CD4-positive, alpha-beta T cell (primary cell): ENCODE results near the gene STK24. TPM values are rescaled to one million over a fixed set of nuclear protein-coding genes. Genes with fewer than 3 reads are reported as not detected.
A peak's percentile ranks its signal among the peaks of the same experiment; 100 is the strongest.

ENCODE experiments used
- ATAC-seq: fragments of 200-7000 bp; cut with Tn5 transposase; one replicate; pipeline ENCODE4 v1.10.0; 2022; ENCODE audit warnings: mild to moderate bottlenecking; ENCODE audit not compliant: poor library complexity
- CTCF ChIA-PET: fragments of 350-600 bp; sonication (Branson Sonifier 250); formaldehyde crosslinking; loops from one replicate; lab custom pipeline; 2021; ENCODE audit warnings: antibody characterized with exemption, inconsistent platforms; lab: Charles Lee
- POLR2A ChIA-PET: fragments of 350-600 bp; sonication (Branson Sonifier 250); formaldehyde crosslinking; loops from one replicate; lab custom pipeline; 2021; ENCODE audit warnings: antibody characterized with exemption, inconsistent platforms; lab: Charles Lee
- DNase-seq, 14 experiments: peaks; one replicate each; pipeline ENCODE4 v3.0.0-alpha.2; 2013 to 2020; ENCODE audit warnings: mixed read lengths in 2 of 14
- H3K27ac ChIP-seq, 2 donors: one replicate each; pipeline versions ENCODE4 v1.5.1 to v1.7.0; 2013; ENCODE audit warnings: low read length in 2 of 2, low read depth in 1 of 2, mild to moderate bottlenecking in 1 of 2
- H3K27me3 ChIP-seq, 2 experiments: 1 replicate in 1 of 2; 2 replicates in 1 of 2; pipeline versions ENCODE4 v1.6.1 to v1.7.0; 2013; ENCODE audit warnings: low read length in 2 of 2, control low read depth in 1 of 2, mild to moderate bottlenecking in 1 of 2, moderate library complexity in 1 of 2; ENCODE audit not compliant: insufficient read depth in 2 of 2, control insufficient read depth in 1 of 2
- H3K36me3 ChIP-seq: one replicate; pipeline ENCODE4 v1.6.1; 2013; ENCODE audit warnings: low read length, control low read depth; ENCODE audit not compliant: insufficient read depth
- H3K4me1 ChIP-seq: one replicate; pipeline ENCODE4 v1.6.1; 2013; ENCODE audit warnings: low read length, control low read depth; ENCODE audit not compliant: insufficient read depth
- H3K4me3 ChIP-seq: one replicate; pipeline ENCODE4 v1.5.1; 2013; ENCODE audit warnings: mild to moderate bottlenecking, low read length, moderate library complexity
- H3K9me3 ChIP-seq, 2 experiments: 1 replicate in 1 of 2; 2 replicates in 1 of 2; pipeline versions ENCODE4 v1.6.1 to v1.7.0; 2013; ENCODE audit warnings: low read length in 2 of 2, mild to moderate bottlenecking in 2 of 2, control low read depth in 1 of 2, moderate library complexity in 1 of 2; ENCODE audit not compliant: control insufficient read depth in 1 of 2, insufficient read depth in 1 of 2
- H3K27ac Mint-ChIP-seq: one replicate; pipeline ENCODE4 v1.8.0; 2020; ENCODE audit warnings: mixed read lengths
- H3K27me3 Mint-ChIP-seq: one replicate; pipeline ENCODE4 v1.8.0; 2021; ENCODE audit warnings: mixed read lengths
- H3K36me3 Mint-ChIP-seq: one replicate; pipeline ENCODE4 v1.8.0; 2021; ENCODE audit warnings: low read depth, mixed read lengths
- H3K4me1 Mint-ChIP-seq: one replicate; pipeline ENCODE4 v1.8.0; 2021; ENCODE audit warnings: low read depth, mixed read lengths
- H3K4me3 Mint-ChIP-seq: one replicate; pipeline ENCODE4 v1.8.0; 2020; ENCODE audit warnings: mild to moderate bottlenecking, mixed read lengths
- H3K9me3 Mint-ChIP-seq: one replicate; pipeline ENCODE4 v1.8.0; 2020; ENCODE audit warnings: mixed read lengths
- intact Hi-C, 2 experiments: fragments of 100-400 bp; cut with DNase I in 1 of 2; cut with micrococcal nuclease in 1 of 2; formaldehyde crosslinking; loops; one replicate each; pipeline versions ENCODE4 v1.15.1 to v1.9.0; 2023 to 2025; cut with DNase I, micrococcal nuclease
- total RNA-seq, 174 experiments: library from RNA in 2 of 174; stranded (reverse) in 2 of 174; gene quantifications; one replicate each; pipeline ENCODE4 v1.2.3 and lab custom pipeline; 2021 to 2026
- TF ChIP-seq, protein P1 (sequence below): fragments of 200-600 bp; IDR thresholded peaks from one replicate; pipeline ENCODE4 v1.8.0; 2022; ENCODE audit warnings: antibody characterized with exemption, mild to moderate bottlenecking

STK24 gene
- total RNA-seq, 2 experiments from 2014 or later, result 82.3 to 85.2 TPM

GRCh38 chr13:98567140-98567539, 9.8 kb downstream of the STK24 start:
- Histone ChIP-seq H3K4me1 (peaks cover 86% of the 10 kb centered on the region), H3K27me3 (no peaks in the 10 kb centered on the region), H3K4me3 (peak overlapping the region; percentile 29), H3K9me3 (no peaks in the 10 kb centered on the region), H3K36me3 (no peaks in the 10 kb centered on the region), H3K27ac (peak overlapping the region; percentile 23 to 58)
- Mint-ChIP-seq H3K4me3 (peak overlapping the region; percentile 80), H3K4me1 (peaks cover 96% of the 10 kb centered on the region), H3K27ac (peak overlapping the region; percentile 93), H3K36me3 (no peaks in the 10 kb centered on the region), H3K9me3 (no peaks in the 10 kb centered on the region), H3K27me3 (no peaks in the 10 kb centered on the region)
- TF ChIP-seq, protein P1, sequence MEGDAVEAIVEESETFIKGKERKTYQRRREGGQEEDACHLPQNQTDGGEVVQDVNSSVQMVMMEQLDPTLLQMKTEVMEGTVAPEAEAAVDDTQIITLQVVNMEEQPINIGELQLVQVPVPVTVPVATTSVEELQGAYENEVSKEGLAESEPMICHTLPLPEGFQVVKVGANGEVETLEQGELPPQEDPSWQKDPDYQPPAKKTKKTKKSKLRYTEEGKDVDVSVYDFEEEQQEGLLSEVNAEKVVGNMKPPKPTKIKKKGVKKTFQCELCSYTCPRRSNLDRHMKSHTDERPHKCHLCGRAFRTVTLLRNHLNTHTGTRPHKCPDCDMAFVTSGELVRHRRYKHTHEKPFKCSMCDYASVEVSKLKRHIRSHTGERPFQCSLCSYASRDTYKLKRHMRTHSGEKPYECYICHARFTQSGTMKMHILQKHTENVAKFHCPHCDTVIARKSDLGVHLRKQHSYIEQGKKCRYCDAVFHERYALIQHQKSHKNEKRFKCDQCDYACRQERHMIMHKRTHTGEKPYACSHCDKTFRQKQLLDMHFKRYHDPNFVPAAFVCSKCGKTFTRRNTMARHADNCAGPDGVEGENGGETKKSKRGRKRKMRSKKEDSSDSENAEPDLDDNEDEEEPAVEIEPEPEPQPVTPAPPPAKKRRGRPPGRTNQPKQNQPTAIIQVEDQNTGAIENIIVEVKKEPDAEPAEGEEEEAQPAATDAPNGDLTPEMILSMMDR, result no peak
- DNase-seq (no peak), ATAC-seq (no peak)
- ChIA-PET POLR2A (interaction anchor here (0.9 to 4.2 kb wide), 3 partner anchors 9 to 91 kb away, joined by 3 to 24 read pairs (median 4); partner anchors contain the start of gene STK24), CTCF (interaction anchor here (0.8 to 1.1 kb wide), 4 partner anchors 10 to 122 kb away, joined by 3 to 6 read pairs (median 4); no protein-coding TSS in a partner anchor)
- intact Hi-C loops, result loop anchor here in 1 of 2 experiments (10.0 kb wide), 1 partner anchor 508 kb away; no protein-coding TSS in a partner anchor

DNA sequence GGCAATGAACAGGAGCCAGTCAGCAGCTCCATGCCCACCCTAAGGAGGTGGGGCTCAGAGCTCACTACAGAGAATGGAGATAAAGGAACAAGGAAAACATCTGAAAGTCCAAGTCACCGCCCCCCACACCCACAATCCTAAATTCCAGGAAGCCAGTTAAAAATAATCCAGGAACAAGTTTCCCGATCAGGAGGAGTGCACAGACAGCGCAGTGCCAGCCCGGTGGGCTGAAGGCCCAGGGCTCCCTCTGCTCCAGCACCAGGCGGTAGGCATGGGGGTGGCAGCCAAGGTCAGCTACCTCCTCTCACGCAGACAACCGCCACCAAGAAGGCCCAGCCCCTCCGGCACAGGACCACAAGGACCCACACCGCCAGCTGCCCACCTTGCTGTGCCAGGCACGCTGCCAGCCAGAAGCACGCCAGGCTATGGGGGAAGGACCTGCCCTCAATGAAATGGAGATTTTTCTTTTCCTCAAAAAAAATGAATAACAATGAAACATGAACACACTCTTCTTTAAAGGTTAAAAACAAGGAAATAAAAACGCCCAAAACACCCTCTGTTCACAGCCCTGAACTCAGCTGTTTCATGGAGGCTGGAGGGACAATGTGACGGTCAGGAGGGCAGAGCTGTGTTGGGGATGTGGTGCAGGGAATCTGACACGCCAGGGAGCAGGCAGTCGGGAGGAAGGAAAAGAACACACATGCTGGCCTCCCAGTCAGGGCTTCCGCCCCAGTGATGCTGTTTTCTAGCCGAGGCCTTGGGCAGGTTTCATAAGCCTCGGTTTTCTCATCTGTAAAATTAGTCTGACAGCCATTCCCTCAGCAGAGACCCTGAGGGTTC, 11.0 kb downstream of the STK24 start:
- H3K4me1 ChIP-seq, result peaks cover 89% of the 10 kb centered on the region
- no peak for ATAC-seq
- H3K27me3 Mint-ChIP-seq, result no peaks in the 10 kb centered on the region
- peak overlapping the region; percentile 58 to 71 for H3K27ac ChIP-seq
- peaks cover 96% of the 10 kb centered on the region for H3K4me1 Mint-ChIP-seq
- H3K36me3 Mint-ChIP-seq, result no peaks in the 10 kb centered on the region
- TF ChIP-seq, protein P1, result no peak
- intact Hi-C loops, result loop anchor here in 1 of 2 experiments (10.0 kb wide), 1 partner anchor 509 kb away; no protein-coding TSS in a partner anchor
- ChIA-PET POLR2A (interaction anchor here (0.9 to 4.2 kb wide), 3 partner anchors 10 to 89 kb away, joined by 3 to 24 read pairs (median 4); partner anchors contain the start of gene STK24), CTCF (interaction anchor here (0.7 to 1.7 kb wide), 4 partner anchors 9 to 121 kb away, joined by 3 to 4 read pairs (median 3); no protein-coding TSS in a partner anchor)
- H3K9me3 Mint-ChIP-seq, result no peaks in the 10 kb centered on the region
- no peaks in the 10 kb centered on the region for H3K36me3 ChIP-seq
- DNase-seq, result peak in 3 of 14 experiments; percentile 18 to 40 (median 34)
- no peaks in the 10 kb centered on the region for H3K9me3 ChIP-seq
- peak overlapping the region; percentile 93 for H3K27ac Mint-ChIP-seq
- H3K27me3 ChIP-seq, result no peaks in the 10 kb centered on the region
- peak overlapping the region; percentile 8 for H3K4me3 ChIP-seq
- peak overlapping the region; percentile 80 for H3K4me3 Mint-ChIP-seq

- peak in 3 of 14 experiments; percentile 28 to 55 (median 52) for DNase-seq
- peak overlapping the region; percentile 36 to 58 for H3K27ac ChIP-seq
- Mint-ChIP-seq H3K27ac (peak overlapping the region; percentile 93), H3K27me3 (no peaks in the 10 kb centered on the region), H3K9me3 (no peaks in the 10 kb centered on the region), H3K36me3 (no peaks in the 10 kb centered on the region), H3K4me1 (peaks cover 95% of the 10 kb centered on the region), H3K4me3 (peak overlapping the region; percentile 90)
- H3K27me3 ChIP-seq, result no peaks in the 10 kb centered on the region
- peak; percentile 16 for ATAC-seq
- H3K9me3 ChIP-seq, result no peaks in the 10 kb centered on the region
- H3K36me3 ChIP-seq, result no peaks in the 10 kb centered on the region
- peaks cover 91% of the 10 kb centered on the region for H3K4me1 ChIP-seq
- CTCF ChIA-PET, result interaction anchor here (0.5 to 1.6 kb wide), 4 partner anchors 22 to 1413 kb away, joined by 3 read pairs; no protein-coding TSS in a partner anchor
- peak overlapping the region; percentile 53 for H3K4me3 ChIP-seq
- POLR2A ChIA-PET, result interaction anchor here (1.2 to 2.6 kb wide), 5 partner anchors 9 to 88 kb away, joined by 6 to 42 read pairs (median 12); partner anchors contain the start of gene STK24
- intact Hi-C loops, result loop anchor here (5.0 to 10.0 kb wide), 2 partner anchors 52 to 511 kb away; no protein-coding TSS in a partner anchor
- TF ChIP-seq, protein P1, result no peak
These were observed 12.7 kb downstream of the STK24 start for GRCh38 chr13:98564204-98564603.
